ENCODE data around the gene CCDC9B. TPM values are rescaled to one million over a fixed set of nuclear protein-coding genes. Genes with fewer than 3 reads are reported as not detected.

The CCDC9B gene
- total RNA-seq = 10 to 100 TPM; 30.1 to 57.1 TPM

DNA sequence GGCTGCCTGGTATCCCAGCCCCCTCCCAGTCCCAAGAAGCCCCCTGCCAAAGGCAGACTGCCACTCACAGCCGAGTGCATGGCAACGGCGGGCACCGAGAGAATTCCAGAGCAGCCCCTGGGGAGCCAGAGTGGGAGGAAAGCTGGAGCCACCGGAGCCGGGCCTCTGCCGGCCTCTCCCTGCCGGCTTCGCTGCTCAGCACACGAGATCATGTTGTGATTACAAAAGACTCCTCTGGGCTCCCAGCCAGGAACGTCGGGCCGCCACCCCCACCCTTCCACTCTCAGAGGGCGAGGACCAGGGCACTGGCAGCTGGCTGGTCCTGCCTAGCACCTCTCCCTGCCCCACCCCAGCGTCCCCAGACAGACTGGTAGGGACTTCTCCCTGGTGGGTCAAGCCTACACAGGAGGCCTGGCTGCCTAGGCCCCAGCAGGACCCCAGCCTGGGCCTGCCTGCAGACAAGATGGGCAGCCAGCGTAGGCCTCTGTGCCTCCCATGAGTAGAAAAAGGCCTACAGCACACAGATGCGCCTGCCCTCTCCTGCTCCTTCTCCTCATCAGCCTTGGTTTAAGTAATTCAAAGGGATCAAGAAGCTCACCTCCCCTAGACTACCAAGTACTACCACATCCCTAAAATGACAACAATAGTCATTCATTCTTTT lies at the start of gene CCDC9B:
TSS of gene CCDC9B (minus strand) at position 200 of the 661 bp plus-strand sequence. CDS start at position 80, 120 bp downstream.
- TF ChIP-seq, protein P1, sequence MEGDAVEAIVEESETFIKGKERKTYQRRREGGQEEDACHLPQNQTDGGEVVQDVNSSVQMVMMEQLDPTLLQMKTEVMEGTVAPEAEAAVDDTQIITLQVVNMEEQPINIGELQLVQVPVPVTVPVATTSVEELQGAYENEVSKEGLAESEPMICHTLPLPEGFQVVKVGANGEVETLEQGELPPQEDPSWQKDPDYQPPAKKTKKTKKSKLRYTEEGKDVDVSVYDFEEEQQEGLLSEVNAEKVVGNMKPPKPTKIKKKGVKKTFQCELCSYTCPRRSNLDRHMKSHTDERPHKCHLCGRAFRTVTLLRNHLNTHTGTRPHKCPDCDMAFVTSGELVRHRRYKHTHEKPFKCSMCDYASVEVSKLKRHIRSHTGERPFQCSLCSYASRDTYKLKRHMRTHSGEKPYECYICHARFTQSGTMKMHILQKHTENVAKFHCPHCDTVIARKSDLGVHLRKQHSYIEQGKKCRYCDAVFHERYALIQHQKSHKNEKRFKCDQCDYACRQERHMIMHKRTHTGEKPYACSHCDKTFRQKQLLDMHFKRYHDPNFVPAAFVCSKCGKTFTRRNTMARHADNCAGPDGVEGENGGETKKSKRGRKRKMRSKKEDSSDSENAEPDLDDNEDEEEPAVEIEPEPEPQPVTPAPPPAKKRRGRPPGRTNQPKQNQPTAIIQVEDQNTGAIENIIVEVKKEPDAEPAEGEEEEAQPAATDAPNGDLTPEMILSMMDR (IDR thresholded peaks at IDR 0.05) = peak; percentile 6
- Histone ChIP-seq H3K4me3 (peak within 1 kb of the TSS; percentile 67), H3K9me3 (no peaks in the 10 kb centered on the region), H3K27me3 (replicated peaks; ENCODE audit: insufficient read depth) (no peaks in the 10 kb centered on the region), H3K27ac (peak within 1 kb of the TSS; percentile 93 to 99), H3K4me1 (ENCODE audit: control insufficient read depth in 1 of 2, low read depth in 2 of 2) (peaks cover 73 to 90% of the 10 kb centered on the region in 2 donors), H3K36me3 (no peaks in the 10 kb centered on the region)
- ATAC-seq (ENCODE audit: insufficient number of reproducible peaks, low FRiP score, low read depth) = peak; percentile 45
- DNase-seq (ENCODE audit: low spot score) = peak; percentile 83

- Histone ChIP-seq H3K4me1 (ENCODE audit: control insufficient read depth in 1 of 2, low read depth in 2 of 2) (peaks cover 0 to 4% of the 10 kb centered on the region in 2 donors), H3K27ac (no peak overlapping the region), H3K4me3 (no peak overlapping the region), H3K27me3 (replicated peaks; ENCODE audit: insufficient read depth) (no peaks in the 10 kb centered on the region), H3K36me3 (peaks cover 13% of the 10 kb centered on the region), H3K9me3 (no peaks in the 10 kb centered on the region)
- no peak for DNase-seq (ENCODE audit: low spot score)
- TF ChIP-seq, protein P1 (IDR thresholded peaks at IDR 0.05) = no peak
- no peak for ATAC-seq (ENCODE audit: insufficient number of reproducible peaks, low FRiP score, low read depth)
Measured at GRCh38 chr15:40389824-40390595, 49.3 kb upstream of the CCDC9B start.

GRCh38 chr15:40388941-40389823 lies 48.4 kb upstream of the CCDC9B start:
- Histone ChIP-seq H3K4me1 (ENCODE audit: control insufficient read depth in 1 of 2, low read depth in 2 of 2) (peaks cover 0 to 4% of the 10 kb centered on the region in 2 donors), H3K4me3 (no peak overlapping the region), H3K27me3 (replicated peaks; ENCODE audit: insufficient read depth) (no peaks in the 10 kb centered on the region), H3K9me3 (no peaks in the 10 kb centered on the region), H3K27ac (no peak overlapping the region), H3K36me3 (peaks cover 13% of the 10 kb centered on the region)
- TF ChIP-seq, protein P1 (IDR thresholded peaks at IDR 0.05) = no peak
- no peak for DNase-seq (ENCODE audit: low spot score)
- no peak for ATAC-seq (ENCODE audit: insufficient number of reproducible peaks, low FRiP score, low read depth)

DNA sequence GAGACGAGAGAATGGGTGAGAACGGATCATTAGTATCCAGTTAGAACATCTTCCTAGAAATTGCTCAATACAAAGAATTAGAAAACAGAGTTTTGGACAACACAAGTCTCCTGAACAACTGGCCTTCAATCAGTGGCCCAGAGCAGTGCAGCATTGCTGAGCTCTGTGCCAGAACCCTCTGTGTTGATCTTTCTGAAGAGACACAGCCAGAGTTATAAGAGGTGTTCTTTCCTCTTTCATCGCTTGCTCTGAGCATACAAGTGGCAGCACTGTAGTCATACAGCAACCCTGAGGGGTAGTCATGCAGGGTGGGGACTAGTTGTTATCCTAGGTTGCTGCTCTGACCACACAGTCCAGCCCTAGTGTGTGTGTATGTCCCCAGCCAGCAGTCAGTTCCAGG lies 45.7 kb upstream of the CCDC9B start:
- DNase-seq (ENCODE audit: low spot score) (no peak), ATAC-seq (ENCODE audit: insufficient number of reproducible peaks, low FRiP score, low read depth) (no peak)
- no peaks in the 10 kb centered on the region for H3K27me3 ChIP-seq (replicated peaks; ENCODE audit: insufficient read depth)
- H3K4me3 ChIP-seq = no peak overlapping the region
- peaks cover 4 to 15% of the 10 kb centered on the region in 2 donors for H3K4me1 ChIP-seq (ENCODE audit: control insufficient read depth in 1 of 2, low read depth in 2 of 2)
- H3K36me3 ChIP-seq = peaks cover 3% of the 10 kb centered on the region
- H3K9me3 ChIP-seq = no peaks in the 10 kb centered on the region
- H3K27ac ChIP-seq = no peak overlapping the region
- TF ChIP-seq, protein P1 (IDR thresholded peaks at IDR 0.05) = no peak

Data from thoracic aorta (tissue), 2 donors.